IMR-90 (cell line): ENCODE results near the gene FXYD6.

ENCODE experiments used
- CEBPB ChIP-seq: IDR thresholded peaks from 2 replicates; pipeline ENCODE4 v1.6.1; 2012; ENCODE audit warnings: low read depth, low read length, improper control_type of control experiment
- CTCF ChIP-seq: conservative IDR thresholded peaks from 2 replicates; pipeline ENCODE4 v1.5.1; 2012; ENCODE audit warnings: mild to moderate bottlenecking, low read depth, low read length, improper control_type of control experiment
- ELK1 ChIP-seq: fragments of 150-350 bp; IDR thresholded peaks from 2 replicates; pipeline ENCODE4 v1.6.1; 2016; ENCODE audit warnings: low read depth, mild to moderate bottlenecking, low read length, moderate library complexity, borderline replicate concordance
- FOS ChIP-seq: fragments of 150-350 bp; IDR thresholded peaks from 2 replicates; pipeline ENCODE4 v1.6.1; 2016; ENCODE audit warnings: low read depth, low read length
- MAFK ChIP-seq: IDR thresholded peaks from 2 replicates; pipeline ENCODE4 v1.6.1; 2012; ENCODE audit warnings: low read depth, low read length, improper control_type of control experiment
- MAZ ChIP-seq: IDR thresholded peaks from 2 replicates; pipeline ENCODE4 v1.6.1; 2012; ENCODE audit warnings: low read depth, mild to moderate bottlenecking, low read length, improper control_type of control experiment, moderate library complexity, borderline replicate concordance
- POLR2A ChIP-seq: IDR thresholded peaks from 2 replicates; pipeline ENCODE4 v1.6.1; 2012; ENCODE audit warnings: mild to moderate bottlenecking, low read depth, low read length
- RAD21 ChIP-seq: IDR thresholded peaks from 2 replicates; pipeline ENCODE4 v1.6.1; 2012; ENCODE audit warnings: low read length, improper control_type of control experiment
- RFX5 ChIP-seq: IDR thresholded peaks from 2 replicates; pipeline ENCODE4 v1.8.0; 2012; ENCODE audit warnings: low read depth, mild to moderate bottlenecking, low read length, moderate library complexity
- SMC3 ChIP-seq: fragments of 150-350 bp; IDR thresholded peaks from 2 replicates; pipeline ENCODE4 v1.6.1; 2016; ENCODE audit warnings: low read depth, mild to moderate bottlenecking, antibody characterized with exemption, low read length, moderate library complexity
- USF2 ChIP-seq: fragments of 150-350 bp; IDR thresholded peaks from 2 replicates; pipeline ENCODE4 v1.6.1; 2017; ENCODE audit warnings: mild to moderate bottlenecking, antibody characterized with exemption, low read length, low read depth

- TF ChIP-seq CTCF (no peak), ELK1 (no peak), FOS (no peak), CEBPB (no peak), SMC3 (no peak), POLR2A (no peak), MAZ (no peak), USF2 (no peak), RFX5 (no peak), MAFK (no peak), RAD21 (no peak)
Observed at GRCh38 chr11:117815262-117815803, 61.1 kb downstream of the FXYD6 start.
